ENCODE data around the gene VRTN. TPM values are rescaled to one million over a fixed set of nuclear protein-coding genes. Genes with fewer than 3 reads are reported as not detected.

VRTN gene
- total and polyA plus RNA-seq, 2 of the 8 experiments (the other 6 are each of a cell fraction or from before 2014, with no cell fraction given), result 133 to 148 TPM

DNA sequence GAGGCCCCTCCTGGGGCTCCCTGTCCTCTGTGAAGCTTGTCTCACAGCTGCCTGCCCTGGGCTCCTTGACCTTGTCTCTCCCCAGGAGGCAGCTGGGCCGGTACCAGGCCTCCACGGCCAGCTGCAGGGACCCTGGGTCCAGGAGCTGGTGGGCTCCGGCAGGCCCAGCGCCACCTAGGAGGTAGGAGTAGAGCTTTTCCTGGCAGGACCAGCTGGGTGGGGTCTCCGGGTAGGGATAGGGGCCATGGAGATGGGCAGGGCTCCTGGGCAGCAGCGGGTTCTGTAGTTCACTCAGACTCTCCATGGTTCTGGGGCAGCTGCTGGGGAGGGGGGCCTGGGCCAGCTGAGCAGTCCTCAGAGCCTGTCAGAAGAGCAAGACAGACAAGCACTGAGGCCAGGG lies 61.2 kb downstream of the VRTN start:
- no peak overlapping the region for H2AFZ ChIP-seq (ENCODE audit: low read length)
- H4K5ac ChIP-seq (ENCODE audit: insufficient read length, low read depth, low read length), result no peak overlapping the region
- no peak overlapping the region; the same call in 1 of the 2 replicates for H2BK12ac ChIP-seq (ENCODE audit: low read depth, low read length)
- 92% methylated on average over 6 of the region's 6 CpGs; no CpG with 5 or more reads in 1 of the 2 experiments for WGBS, 2 experiments (ENCODE audit: extremely low coverage in 1 of 2, insufficient coverage in 1 of 2, insufficient read length in 1 of 2, insufficient replicate concordance in 2 of 2, low coverage in 1 of 2, low lambda C conversion rate in 2 of 2, missing lambda C conversion rate in 1 of 2)
- peaks cover 7 to 13% (median 12%) of the 10 kb centered on the region in 4 experiments for H3K4me1 ChIP-seq (replicated peaks in 1 of 4; ENCODE audit: control insufficient read depth in 3 of 4, insufficient read depth in 4 of 4, low read length in 3 of 4)
- H2BK5ac ChIP-seq (ENCODE audit: low read depth, low read length), result no peak overlapping the region
- H3K23me2 ChIP-seq (ENCODE audit: low read depth, low read length), result no peaks in the 10 kb centered on the region; the same call in 1 of the 2 replicates
- H3K36me3 ChIP-seq (ENCODE audit: control insufficient read depth in 2 of 4, insufficient read depth in 4 of 4, low read length in 3 of 4), result no peaks in the 10 kb centered on the region
- no peaks in the 10 kb centered on the region for H3K27me3 ChIP-seq (replicated peaks in 1 of 4; ENCODE audit: control insufficient read depth in 3 of 4, extremely low read depth in 1 of 4, insufficient read depth in 3 of 4, low read length in 3 of 4)
- ChIA-PET POLR2A (ENCODE audit: partially characterized antibody) (interaction anchor here (0.6 to 1.9 kb wide), 2 partner anchors 9 to 134 kb away, joined by 3 to 7 read pairs; no protein-coding TSS in a partner anchor), CTCF (ENCODE audit: partially characterized antibody) (interaction anchor here (0.5 to 3.1 kb wide), 9 partner anchors 9 to 353 kb away, joined by 3 to 15 read pairs (median 4); no protein-coding TSS in a partner anchor)
- no peak overlapping the region for H2BK15ac ChIP-seq (ENCODE audit: low read length)
- FAIRE-seq (no peak), DNase-seq (ENCODE audit: low read depth in 1 of 2, low spot score in 2 of 2) (no peak)
- H3K56ac ChIP-seq (replicated peaks; ENCODE audit: insufficient read length, low read depth, low read length), result no peak overlapping the region
- H3K79me1 ChIP-seq (ENCODE audit: low read depth, low read length), result no peaks in the 10 kb centered on the region; the same call in 1 of the 2 replicates
- no peak overlapping the region for H3K27ac ChIP-seq (ENCODE audit: low read depth, low read length)
- no peak overlapping the region for H3K4ac ChIP-seq (replicated peaks; ENCODE audit: insufficient read length, low read depth, low read length)
- H2BK120ac ChIP-seq (replicated peaks; ENCODE audit: low read depth, low read length), result no peak overlapping the region
- H3K9me3 ChIP-seq (ENCODE audit: insufficient read depth in 2 of 2, low read depth in 1 of 2, low read length in 1 of 2), result no peaks in the 10 kb centered on the region
- H3K18ac ChIP-seq (ENCODE audit: extremely low read depth, low read length), result 0 out of 2 replicates have a peak overlapping the region, but pooled peaks have one; percentile 6
- no peaks in the 10 kb centered on the region for H4K20me1 ChIP-seq (replicated peaks in 1 of 2; ENCODE audit: control insufficient read depth in 1 of 2, insufficient read depth in 2 of 2, low read length in 2 of 2)
- H4K8ac ChIP-seq (ENCODE audit: extremely low read depth, insufficient read depth, low read length), result no peak overlapping the region; the same call in none of the 2 replicates
- no peak overlapping the region for H2BK20ac ChIP-seq (ENCODE audit: low read length)
- no peak overlapping the region for H3K23ac ChIP-seq (ENCODE audit: insufficient read length)
- TF ChIP-seq RXRA (IDR thresholded peaks at IDR 0.05; ENCODE audit: insufficient read depth, low read depth, low read length) (no peak), KDM4A (IDR thresholded peaks at IDR 0.05; ENCODE audit: low read depth, low read length, severe bottlenecking) (no peak), SRF (IDR thresholded peaks at IDR 0.05; ENCODE audit: low read depth, low read length) (no peak), CTBP2 (IDR thresholded peaks at IDR 0.05; ENCODE audit: borderline replicate concordance, insufficient read depth, insufficient read length, low read length) (no peak)
- TF ChIP-seq, protein P1, sequence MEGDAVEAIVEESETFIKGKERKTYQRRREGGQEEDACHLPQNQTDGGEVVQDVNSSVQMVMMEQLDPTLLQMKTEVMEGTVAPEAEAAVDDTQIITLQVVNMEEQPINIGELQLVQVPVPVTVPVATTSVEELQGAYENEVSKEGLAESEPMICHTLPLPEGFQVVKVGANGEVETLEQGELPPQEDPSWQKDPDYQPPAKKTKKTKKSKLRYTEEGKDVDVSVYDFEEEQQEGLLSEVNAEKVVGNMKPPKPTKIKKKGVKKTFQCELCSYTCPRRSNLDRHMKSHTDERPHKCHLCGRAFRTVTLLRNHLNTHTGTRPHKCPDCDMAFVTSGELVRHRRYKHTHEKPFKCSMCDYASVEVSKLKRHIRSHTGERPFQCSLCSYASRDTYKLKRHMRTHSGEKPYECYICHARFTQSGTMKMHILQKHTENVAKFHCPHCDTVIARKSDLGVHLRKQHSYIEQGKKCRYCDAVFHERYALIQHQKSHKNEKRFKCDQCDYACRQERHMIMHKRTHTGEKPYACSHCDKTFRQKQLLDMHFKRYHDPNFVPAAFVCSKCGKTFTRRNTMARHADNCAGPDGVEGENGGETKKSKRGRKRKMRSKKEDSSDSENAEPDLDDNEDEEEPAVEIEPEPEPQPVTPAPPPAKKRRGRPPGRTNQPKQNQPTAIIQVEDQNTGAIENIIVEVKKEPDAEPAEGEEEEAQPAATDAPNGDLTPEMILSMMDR (IDR thresholded peaks at IDR 0.05; ENCODE audit: control extremely low read depth in 1 of 3, insufficient read depth in 1 of 3, low read depth in 1 of 3, low read length in 3 of 3), result 0 out of 4 replicates have a peak, but pooled peaks of 1 of the 3 experiments have one; percentile 9
- no peak overlapping the region for H3K4me2 ChIP-seq (ENCODE audit: insufficient read depth in 1 of 2, low read depth in 2 of 2, low read length in 2 of 2)
- H2AK5ac ChIP-seq (ENCODE audit: low read depth, low read length), result no peak overlapping the region
- no peak overlapping the region for H4K91ac ChIP-seq (replicated peaks; ENCODE audit: insufficient read length, low read length)
- no peak overlapping the region for H3K14ac ChIP-seq (ENCODE audit: insufficient read length)
- no peaks in the 10 kb centered on the region for H3K79me2 ChIP-seq (ENCODE audit: control insufficient read depth in 1 of 2, insufficient read depth in 2 of 2, low read length in 2 of 2)
- H3K4me3 ChIP-seq (ENCODE audit: extremely low read depth in 1 of 4, insufficient read depth in 2 of 4, low read depth in 3 of 4, low read length in 4 of 4), result no peak overlapping the region
- H3K9ac ChIP-seq (replicated peaks in 1 of 4; ENCODE audit: extremely low read depth in 1 of 4, low read depth in 3 of 4, low read length in 3 of 4), result no peak overlapping the region
